Measurements from ENCODE around the gene AMPH.

Gene AMPH

DNA sequence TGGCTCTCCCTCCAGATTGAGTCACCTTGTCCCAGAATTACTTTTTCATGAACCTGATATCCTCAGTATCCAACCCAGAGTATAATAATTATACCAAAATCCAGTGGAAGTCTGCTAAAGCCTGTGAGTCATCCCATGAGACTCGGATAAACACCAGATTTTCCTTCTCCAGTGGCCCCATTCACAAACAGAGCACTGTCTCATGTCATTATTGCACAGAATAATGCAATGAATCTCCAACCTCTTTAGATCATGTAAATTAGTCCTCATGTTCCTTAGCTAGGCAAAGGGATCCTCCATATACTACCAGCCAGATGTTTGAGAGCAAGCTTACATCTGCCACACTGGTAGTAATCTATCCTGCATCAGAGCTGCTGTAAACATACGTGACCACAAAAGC, 89.0 kb downstream of the AMPH start:
- Histone ChIP-seq H3K27ac (ENCODE audit: low read length) (no peak overlapping the region), H3K9me3 (ENCODE audit: insufficient read depth, low read length) (no peaks in the 10 kb centered on the region), H3K4me2 (ENCODE audit: low read length) (no peak overlapping the region), H3K36me3 (replicated peaks; ENCODE audit: low read depth, low read length) (no peaks in the 10 kb centered on the region), H2AFZ (ENCODE audit: low read depth, low read length) (no peak overlapping the region), H3K27me3 (ENCODE audit: low read depth, low read length) (peaks cover 2% of the 10 kb centered on the region; the same call in 1 of the 2 replicates), H3K9ac (ENCODE audit: low read length) (no peak overlapping the region), H4K20me1 (ENCODE audit: insufficient read depth, low read length) (no peaks in the 10 kb centered on the region), H3K4me1 (ENCODE audit: low read length) (no peaks in the 10 kb centered on the region), H3K4me3 (ENCODE audit: low read length) (no peak overlapping the region), H3K79me2 (ENCODE audit: low read length) (no peaks in the 10 kb centered on the region)
- no peak for TF ChIP-seq EZH2phosphoT487 (IDR thresholded peaks at IDR 0.05; ENCODE audit: low read depth)

DNA sequence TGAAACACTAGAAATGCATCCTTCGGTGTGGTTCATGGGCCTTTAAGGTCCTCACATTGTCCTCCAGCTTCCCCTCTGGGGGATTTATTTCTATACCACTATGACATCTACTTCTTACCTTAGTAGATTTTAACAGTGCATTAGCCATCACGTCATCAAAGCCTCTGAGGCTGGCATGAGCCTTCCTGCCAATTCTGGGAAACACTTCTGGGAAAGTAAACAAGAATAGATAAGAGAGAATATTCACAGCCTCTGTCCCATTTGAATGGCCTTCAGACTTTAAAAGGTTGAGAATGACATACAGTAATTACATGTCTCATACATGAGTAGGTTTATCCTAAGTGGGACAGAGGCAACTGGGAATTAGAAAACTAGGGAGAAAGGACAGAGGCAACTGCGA, 89.7 kb downstream of the AMPH start:
- no peaks in the 10 kb centered on the region for H4K20me1 ChIP-seq (ENCODE audit: insufficient read depth, low read length)
- H2AFZ ChIP-seq (ENCODE audit: low read depth, low read length) = no peak overlapping the region
- H3K9ac ChIP-seq (ENCODE audit: low read length) = no peak overlapping the region
- 0 out of 2 replicates have a peak, but pooled peaks cover 2% of the 10 kb centered on the region for H3K27me3 ChIP-seq (ENCODE audit: low read depth, low read length)
- no peaks in the 10 kb centered on the region for H3K9me3 ChIP-seq (ENCODE audit: insufficient read depth, low read length)
- H3K4me1 ChIP-seq (ENCODE audit: low read length) = no peaks in the 10 kb centered on the region
- TF ChIP-seq, protein P1, sequence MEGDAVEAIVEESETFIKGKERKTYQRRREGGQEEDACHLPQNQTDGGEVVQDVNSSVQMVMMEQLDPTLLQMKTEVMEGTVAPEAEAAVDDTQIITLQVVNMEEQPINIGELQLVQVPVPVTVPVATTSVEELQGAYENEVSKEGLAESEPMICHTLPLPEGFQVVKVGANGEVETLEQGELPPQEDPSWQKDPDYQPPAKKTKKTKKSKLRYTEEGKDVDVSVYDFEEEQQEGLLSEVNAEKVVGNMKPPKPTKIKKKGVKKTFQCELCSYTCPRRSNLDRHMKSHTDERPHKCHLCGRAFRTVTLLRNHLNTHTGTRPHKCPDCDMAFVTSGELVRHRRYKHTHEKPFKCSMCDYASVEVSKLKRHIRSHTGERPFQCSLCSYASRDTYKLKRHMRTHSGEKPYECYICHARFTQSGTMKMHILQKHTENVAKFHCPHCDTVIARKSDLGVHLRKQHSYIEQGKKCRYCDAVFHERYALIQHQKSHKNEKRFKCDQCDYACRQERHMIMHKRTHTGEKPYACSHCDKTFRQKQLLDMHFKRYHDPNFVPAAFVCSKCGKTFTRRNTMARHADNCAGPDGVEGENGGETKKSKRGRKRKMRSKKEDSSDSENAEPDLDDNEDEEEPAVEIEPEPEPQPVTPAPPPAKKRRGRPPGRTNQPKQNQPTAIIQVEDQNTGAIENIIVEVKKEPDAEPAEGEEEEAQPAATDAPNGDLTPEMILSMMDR (IDR thresholded peaks at IDR 0.05; ENCODE audit: low read depth, low read length) = no peak
- no peak for TF ChIP-seq EZH2phosphoT487 (IDR thresholded peaks at IDR 0.05; ENCODE audit: low read depth)
- H3K4me2 ChIP-seq (ENCODE audit: low read length) = no peak overlapping the region
- H3K4me3 ChIP-seq (ENCODE audit: low read length) = no peak overlapping the region
- no peak overlapping the region for H3K27ac ChIP-seq (ENCODE audit: low read length)
- H3K36me3 ChIP-seq (replicated peaks; ENCODE audit: low read depth, low read length) = no peaks in the 10 kb centered on the region
- no peaks in the 10 kb centered on the region for H3K79me2 ChIP-seq (ENCODE audit: low read length)

DNA sequence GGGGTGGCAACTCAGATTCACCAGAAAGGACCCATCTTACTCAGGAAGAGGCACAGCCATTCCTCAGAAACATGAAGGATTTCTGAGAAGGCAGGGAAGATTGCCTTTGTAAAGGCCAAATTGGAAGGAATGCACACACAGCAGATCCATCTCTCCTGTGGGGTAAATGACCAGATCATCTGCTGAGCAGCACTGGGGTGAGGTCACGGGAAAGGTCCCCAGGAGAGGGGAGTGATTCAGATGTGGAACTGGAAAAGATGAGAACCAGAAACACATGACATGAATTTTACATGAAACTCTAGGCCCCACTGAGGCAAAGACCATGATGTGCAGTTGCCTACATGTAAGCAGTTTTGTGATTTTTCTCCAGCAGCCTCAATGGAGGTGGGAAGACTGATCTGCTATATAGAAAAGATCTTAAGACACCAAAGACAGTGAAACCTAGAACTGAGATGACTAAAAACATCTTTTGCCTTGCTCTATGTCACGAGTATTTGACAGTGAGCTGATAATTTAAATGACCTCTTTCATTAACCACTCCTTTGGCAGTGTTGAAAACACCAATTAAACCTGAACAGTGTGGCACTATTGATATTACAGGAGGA, 91.6 kb downstream of the AMPH start:
- no peak overlapping the region for H3K4me2 ChIP-seq (ENCODE audit: low read length)
- H3K9me3 ChIP-seq (ENCODE audit: insufficient read depth, low read length) = no peaks in the 10 kb centered on the region
- no peaks in the 10 kb centered on the region for H3K4me1 ChIP-seq (ENCODE audit: low read length)
- H3K9ac ChIP-seq (ENCODE audit: low read length) = no peak overlapping the region
- H3K27ac ChIP-seq (ENCODE audit: low read length) = no peak overlapping the region
- no peaks in the 10 kb centered on the region for H3K27me3 ChIP-seq (ENCODE audit: low read depth, low read length)
- H3K4me3 ChIP-seq (ENCODE audit: low read length) = no peak overlapping the region
- H4K20me1 ChIP-seq (ENCODE audit: insufficient read depth, low read length) = no peaks in the 10 kb centered on the region
- H3K79me2 ChIP-seq (ENCODE audit: low read length) = no peaks in the 10 kb centered on the region
- TF ChIP-seq EZH2phosphoT487 (IDR thresholded peaks at IDR 0.05; ENCODE audit: low read depth) = no peak
- TF ChIP-seq, protein P1 (IDR thresholded peaks at IDR 0.05; ENCODE audit: low read depth, low read length) = no peak
- H2AFZ ChIP-seq (ENCODE audit: low read depth, low read length) = no peak overlapping the region
- no peaks in the 10 kb centered on the region for H3K36me3 ChIP-seq (replicated peaks; ENCODE audit: low read depth, low read length)

DNA sequence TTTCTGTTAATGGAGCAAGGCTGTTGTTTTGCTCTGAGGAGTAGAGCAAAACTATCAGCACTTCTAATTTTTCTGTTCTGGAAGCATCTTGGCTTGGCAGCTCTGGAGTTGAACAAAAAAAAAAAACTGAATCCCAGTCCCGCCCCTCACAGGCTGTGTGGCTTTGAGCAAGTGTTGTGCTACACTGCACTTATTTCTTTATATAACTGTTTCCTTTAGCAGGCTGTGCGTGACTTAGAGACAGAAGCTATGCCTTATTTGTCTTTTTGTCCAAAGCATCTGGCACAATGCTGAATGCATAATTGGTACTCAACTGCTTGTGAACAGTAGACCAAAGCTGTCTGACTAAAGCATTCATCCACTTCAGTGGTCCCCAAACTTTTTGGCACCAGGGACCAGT, 96.1 kb downstream of the AMPH start:
- Histone ChIP-seq H3K4me2 (ENCODE audit: low read length) (no peak overlapping the region), H3K9me3 (ENCODE audit: insufficient read depth, low read length) (no peaks in the 10 kb centered on the region), H4K20me1 (ENCODE audit: insufficient read depth, low read length) (no peaks in the 10 kb centered on the region), H3K9ac (ENCODE audit: low read length) (no peak overlapping the region), H3K79me2 (ENCODE audit: low read length) (no peaks in the 10 kb centered on the region), H3K27me3 (ENCODE audit: low read depth, low read length) (no peaks in the 10 kb centered on the region), H3K36me3 (replicated peaks; ENCODE audit: low read depth, low read length) (no peaks in the 10 kb centered on the region), H3K4me1 (ENCODE audit: low read length) (no peaks in the 10 kb centered on the region), H3K27ac (ENCODE audit: low read length) (no peak overlapping the region), H3K4me3 (ENCODE audit: low read length) (no peak overlapping the region), H2AFZ (ENCODE audit: low read depth, low read length) (no peak overlapping the region)
- TF ChIP-seq EZH2phosphoT487 (IDR thresholded peaks at IDR 0.05; ENCODE audit: low read depth) = no peak
- TF ChIP-seq, protein P1 (IDR thresholded peaks at IDR 0.05; ENCODE audit: low read depth, low read length) = no peak
